ENCODE measurements around the gene ZC3H13.
"Not testable (repeated sequence)": the region's sequence is repeated elsewhere in the genome, so short reads cannot be mapped to it uniquely, and the experiment has no call there.

The ZC3H13 gene

DNA sequence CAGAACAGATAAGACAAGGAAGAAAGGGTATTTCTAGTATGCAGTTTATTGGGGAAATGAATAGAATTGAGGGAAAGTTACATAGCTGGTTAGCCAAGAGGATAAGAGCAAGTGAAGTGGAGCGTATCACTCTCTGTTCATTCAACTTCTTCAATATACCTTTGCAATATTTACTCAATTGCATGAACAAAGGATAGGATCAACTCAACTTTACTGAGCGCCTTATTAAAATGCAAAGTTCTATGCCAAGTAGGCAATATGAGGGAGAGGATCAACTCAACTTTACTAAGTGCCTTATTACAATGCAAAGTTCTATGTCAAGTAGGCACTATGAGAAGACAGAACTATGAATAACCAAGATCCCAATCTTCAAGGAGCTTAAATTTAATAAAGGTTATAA is 43.9 kb downstream of the ZC3H13 start:
- no peaks in the 10 kb centered on the region for H3K9me3 Mint-ChIP-seq
- no peaks in the 10 kb centered on the region for H3K27me3 Mint-ChIP-seq (ENCODE audit: low read depth)
- H3K36me3 Mint-ChIP-seq (ENCODE audit: low read depth), result peaks cover 22% of the 10 kb centered on the region
- H3K27ac Mint-ChIP-seq, result no peak overlapping the region
- no peak overlapping the region for H3K4me3 Mint-ChIP-seq
- H3K4me1 Mint-ChIP-seq (ENCODE audit: low read depth), result no peaks in the 10 kb centered on the region

DNA sequence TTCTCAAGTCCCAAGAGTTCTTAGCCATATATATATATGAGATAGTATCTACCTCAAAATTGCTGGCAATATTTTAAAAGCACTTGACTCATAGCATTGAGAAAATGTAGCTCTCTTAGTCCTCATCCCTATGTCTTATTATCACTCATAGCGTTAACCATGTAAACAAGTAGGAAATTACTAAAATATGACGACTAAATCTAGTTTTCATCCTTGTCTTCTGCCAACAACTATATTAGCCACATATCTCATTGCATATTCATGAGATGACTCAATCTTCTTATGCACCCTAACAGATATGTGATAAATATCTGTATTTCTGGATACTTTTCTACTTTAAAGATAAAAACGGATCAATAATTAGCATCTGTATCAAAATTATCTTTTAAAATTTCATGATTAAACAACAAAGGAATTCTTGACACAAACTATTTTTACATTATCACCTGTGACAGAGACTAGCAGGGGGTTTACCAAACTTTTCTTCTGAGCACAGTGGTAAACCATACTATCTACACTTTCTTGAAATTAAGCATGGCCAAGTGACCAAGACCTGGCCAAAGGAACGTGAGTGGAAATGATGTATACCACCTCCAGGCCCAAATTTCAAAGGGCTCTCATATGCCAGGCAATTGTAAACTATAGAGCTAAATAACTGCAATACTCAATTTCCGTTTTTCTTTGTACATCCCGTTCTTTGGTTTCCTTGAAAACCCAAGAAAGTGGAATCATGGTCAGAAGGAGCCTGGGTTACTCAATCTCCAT is 45.7 kb downstream of the ZC3H13 start:
- H3K27ac Mint-ChIP-seq, result no peak overlapping the region
- no peaks in the 10 kb centered on the region for H3K9me3 Mint-ChIP-seq
- no peak overlapping the region for H3K4me3 Mint-ChIP-seq
- H3K4me1 Mint-ChIP-seq (ENCODE audit: low read depth), result peaks cover 3% of the 10 kb centered on the region
- peaks cover 28% of the 10 kb centered on the region for H3K36me3 Mint-ChIP-seq (ENCODE audit: low read depth)
- no peaks in the 10 kb centered on the region for H3K27me3 Mint-ChIP-seq (ENCODE audit: low read depth)

GRCh38 chr13:46004491-46004890 is 48.1 kb downstream of the ZC3H13 start:
- H3K4me1 Mint-ChIP-seq (ENCODE audit: low read depth), result peaks cover 3% of the 10 kb centered on the region
- H3K36me3 Mint-ChIP-seq (ENCODE audit: low read depth), result peaks cover 42% of the 10 kb centered on the region
- no peak overlapping the region for H3K27ac Mint-ChIP-seq
- H3K27me3 Mint-ChIP-seq (ENCODE audit: low read depth), result no peaks in the 10 kb centered on the region
- no peak overlapping the region for H3K4me3 Mint-ChIP-seq
- H3K9me3 Mint-ChIP-seq, result no peaks in the 10 kb centered on the region

DNA sequence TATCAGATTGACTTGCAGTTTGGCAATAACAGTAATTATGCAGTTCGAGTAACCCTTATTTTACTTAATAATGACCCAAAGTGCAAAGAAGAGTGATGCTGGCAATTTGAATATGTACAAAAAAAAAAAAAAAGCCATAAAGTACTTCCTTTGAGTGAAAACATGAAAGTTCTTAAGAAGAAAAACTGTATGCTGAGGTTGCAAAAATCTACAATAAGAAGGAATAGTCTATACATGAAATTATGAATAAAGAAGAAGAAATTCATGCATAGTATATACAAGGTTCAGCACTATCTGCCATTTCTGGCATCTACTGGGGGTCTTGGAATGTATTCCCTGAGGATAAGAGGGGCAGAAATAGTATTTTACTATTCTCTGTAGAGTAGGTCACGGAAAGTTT is 55.9 kb downstream of the ZC3H13 start:
- no peaks in the 10 kb centered on the region for H3K4me1 Mint-ChIP-seq (ENCODE audit: low read depth)
- H3K27ac Mint-ChIP-seq, result no peak overlapping the region
- no peaks in the 10 kb centered on the region for H3K9me3 Mint-ChIP-seq
- H3K36me3 Mint-ChIP-seq (ENCODE audit: low read depth), result peaks cover 31% of the 10 kb centered on the region
- no peaks in the 10 kb centered on the region for H3K27me3 Mint-ChIP-seq (ENCODE audit: low read depth)
- no peak overlapping the region for H3K4me3 Mint-ChIP-seq

DNA sequence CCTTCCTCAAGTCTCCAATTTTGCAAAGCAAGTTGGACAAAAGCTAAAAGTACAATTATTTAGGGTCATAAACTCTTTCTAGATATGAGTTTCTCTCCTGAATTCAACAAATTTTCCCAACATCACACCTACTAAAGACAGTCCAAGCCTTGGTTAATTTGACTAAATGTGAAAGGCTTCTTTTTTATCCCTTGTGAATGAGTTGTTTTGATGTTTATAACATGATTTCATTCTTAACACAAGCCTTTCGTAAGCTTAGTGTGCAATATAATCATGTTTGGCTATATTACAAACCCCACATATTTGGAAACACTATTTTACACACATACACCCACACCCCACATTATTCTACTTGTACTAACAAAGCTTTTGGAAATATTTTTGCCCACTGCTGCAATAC is 57.3 kb downstream of the ZC3H13 start:
- Mint-ChIP-seq H3K27ac (no peak overlapping the region), H3K4me3 (no peak overlapping the region), H3K27me3 (ENCODE audit: low read depth) (no peaks in the 10 kb centered on the region), H3K9me3 (no peaks in the 10 kb centered on the region), H3K4me1 (ENCODE audit: low read depth) (no peaks in the 10 kb centered on the region), H3K36me3 (ENCODE audit: low read depth) (peaks cover 19% of the 10 kb centered on the region)

DNA sequence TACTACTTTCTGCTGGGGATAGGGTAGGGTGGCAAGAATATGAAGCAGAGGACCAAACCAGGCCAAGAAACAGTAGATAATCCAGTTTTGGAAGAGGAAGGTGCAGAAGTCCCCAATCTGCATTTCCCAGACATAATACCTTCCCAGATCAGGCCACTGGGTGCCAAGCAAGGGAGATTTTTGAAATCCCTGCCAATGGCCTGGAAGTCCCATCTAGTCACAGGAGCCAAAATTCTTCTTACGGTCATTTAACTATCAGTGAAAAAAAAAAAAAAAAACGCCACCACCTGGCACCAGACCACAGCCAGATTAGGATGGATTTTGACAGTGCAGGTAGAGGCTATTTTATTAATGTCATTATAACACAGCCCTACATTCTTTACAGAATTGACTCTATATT is 57.8 kb downstream of the ZC3H13 start:
- H3K36me3 Mint-ChIP-seq (ENCODE audit: low read depth), result peaks cover 14% of the 10 kb centered on the region
- H3K4me1 Mint-ChIP-seq (ENCODE audit: low read depth), result no peaks in the 10 kb centered on the region
- H3K9me3 Mint-ChIP-seq, result no peaks in the 10 kb centered on the region
- H3K4me3 Mint-ChIP-seq, result no peak overlapping the region
- H3K27ac Mint-ChIP-seq, result no peak overlapping the region
- H3K27me3 Mint-ChIP-seq (ENCODE audit: low read depth), result no peaks in the 10 kb centered on the region

DNA sequence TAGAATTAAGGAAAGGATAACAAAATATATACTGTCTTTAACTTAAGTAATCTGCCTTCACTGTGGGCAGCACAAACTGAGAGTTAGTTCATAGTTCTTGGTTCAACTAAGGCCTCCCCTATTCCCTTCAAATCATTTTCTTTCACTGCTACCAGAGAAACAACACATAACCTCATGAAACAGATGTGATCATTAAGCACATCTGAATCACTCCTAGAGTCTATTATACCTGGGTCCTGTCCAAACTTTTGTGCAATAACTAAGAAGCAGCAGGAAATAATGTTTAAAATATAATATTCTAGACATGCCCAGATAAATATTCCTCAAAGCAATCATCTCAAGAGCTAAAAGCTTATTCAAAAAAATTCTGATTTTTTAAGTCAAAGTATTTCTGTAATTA is 62.9 kb downstream of the ZC3H13 start:
- Mint-ChIP-seq H3K4me1 (ENCODE audit: low read depth) (no peaks in the 10 kb centered on the region), H3K9me3 (no peaks in the 10 kb centered on the region), H3K36me3 (ENCODE audit: low read depth) (peaks cover 31% of the 10 kb centered on the region), H3K27me3 (ENCODE audit: low read depth) (no peaks in the 10 kb centered on the region), H3K27ac (no peak overlapping the region), H3K4me3 (no peak overlapping the region)

DNA sequence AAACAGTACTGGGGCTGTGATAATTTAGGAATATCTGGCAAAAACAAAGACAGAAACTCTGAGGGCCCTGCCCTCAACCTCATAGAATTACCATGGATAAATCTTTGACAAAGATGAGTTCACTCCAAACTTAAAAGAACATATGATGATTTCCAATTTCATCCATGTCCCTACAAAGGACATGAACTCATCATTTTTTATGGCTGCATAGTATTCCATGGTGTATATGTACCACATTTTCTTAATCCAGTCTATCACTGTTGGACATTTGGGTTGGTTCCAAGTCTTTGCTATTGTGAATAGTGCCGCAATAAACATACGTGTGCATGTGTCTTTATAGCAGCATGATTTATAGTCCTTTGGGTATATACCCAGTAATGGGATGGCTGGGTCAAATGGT is 71.4 kb downstream of the ZC3H13 start:
- peaks cover 48% of the 10 kb centered on the region for H3K36me3 Mint-ChIP-seq (ENCODE audit: low read depth)
- H3K4me1 Mint-ChIP-seq (ENCODE audit: low read depth); H3K27ac Mint-ChIP-seq; H3K27me3 Mint-ChIP-seq (ENCODE audit: low read depth); H3K9me3 Mint-ChIP-seq; H3K4me3 Mint-ChIP-seq: not testable (repeated sequence)

GRCh38 chr13:45975337-45975736 is 77.2 kb downstream of the ZC3H13 start:
- Mint-ChIP-seq H3K4me3 (no peak overlapping the region), H3K9me3 (no peaks in the 10 kb centered on the region), H3K27me3 (ENCODE audit: low read depth) (no peaks in the 10 kb centered on the region), H3K27ac (no peak overlapping the region), H3K4me1 (ENCODE audit: low read depth) (peaks cover 5% of the 10 kb centered on the region), H3K36me3 (ENCODE audit: low read depth) (peaks cover 47% of the 10 kb centered on the region)

- Mint-ChIP-seq H3K36me3 (ENCODE audit: low read depth) (peaks cover 48% of the 10 kb centered on the region), H3K27me3 (ENCODE audit: low read depth) (no peaks in the 10 kb centered on the region), H3K4me1 (ENCODE audit: low read depth) (peaks cover 5% of the 10 kb centered on the region), H3K9me3 (no peaks in the 10 kb centered on the region), H3K27ac (no peak overlapping the region), H3K4me3 (no peak overlapping the region)
Observed at GRCh38 chr13:45974500-45974899, 78.0 kb downstream of the ZC3H13 start.

DNA sequence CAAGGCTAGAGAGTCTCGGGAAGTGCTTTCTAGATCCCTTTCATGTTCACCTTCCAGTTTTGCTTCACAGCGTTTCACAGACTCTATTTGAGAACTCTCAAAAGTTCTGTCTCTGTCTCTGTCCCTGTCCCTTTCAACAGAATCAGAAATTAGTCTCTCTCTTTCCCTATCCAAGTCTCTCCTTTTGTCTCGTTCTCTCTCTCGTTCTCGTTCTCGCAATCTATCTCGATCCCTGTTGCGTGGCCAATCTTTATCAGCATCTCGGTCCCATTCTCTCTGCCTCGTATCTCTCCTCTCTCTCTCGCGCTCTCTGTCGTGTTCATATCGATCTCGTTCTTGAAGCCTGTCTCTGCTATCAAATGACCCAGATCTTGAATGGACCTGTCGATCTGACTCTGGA is 85.0 kb downstream of the ZC3H13 start:
- Mint-ChIP-seq H3K4me3 (no peak overlapping the region), H3K36me3 (ENCODE audit: low read depth) (peaks cover 56% of the 10 kb centered on the region)

GRCh38 chr13:45966715-45967114 is 85.8 kb downstream of the ZC3H13 start:
- H3K4me3 Mint-ChIP-seq, result no peak overlapping the region
- H3K27me3 Mint-ChIP-seq (ENCODE audit: low read depth), result no peaks in the 10 kb centered on the region
- H3K9me3 Mint-ChIP-seq, result no peaks in the 10 kb centered on the region
- H3K4me1 Mint-ChIP-seq (ENCODE audit: low read depth), result peaks cover 8% of the 10 kb centered on the region
- no peak overlapping the region for H3K27ac Mint-ChIP-seq
- H3K36me3 Mint-ChIP-seq (ENCODE audit: low read depth), result peaks cover 56% of the 10 kb centered on the region

More for the DNA sequence above, 85.0 kb downstream of the ZC3H13 start:
- Mint-ChIP-seq H3K27me3 (ENCODE audit: low read depth) (no peaks in the 10 kb centered on the region), H3K4me1 (ENCODE audit: low read depth) (peaks cover 8% of the 10 kb centered on the region), H3K27ac (no peak overlapping the region), H3K9me3 (no peaks in the 10 kb centered on the region)

DNA sequence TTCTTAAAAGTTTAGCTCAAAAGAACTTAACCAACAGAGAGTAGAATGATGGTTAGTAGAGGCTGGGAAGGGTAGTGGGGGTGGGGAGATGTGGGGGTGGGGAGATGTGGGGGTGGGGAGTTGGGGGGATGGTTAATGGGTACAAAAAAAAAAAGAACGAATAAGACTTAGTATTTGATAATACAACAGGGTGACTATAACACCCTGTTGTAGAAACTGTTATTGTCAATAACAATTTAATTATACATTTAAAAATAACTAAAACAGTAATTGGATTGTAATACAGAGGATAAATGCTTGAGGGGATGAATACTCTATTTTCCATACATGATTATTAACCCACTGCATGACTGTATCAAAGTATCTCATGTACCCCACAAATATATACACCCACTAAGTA is 91.1 kb downstream of the ZC3H13 start:
- H3K36me3 Mint-ChIP-seq (ENCODE audit: low read depth), result peaks cover 40% of the 10 kb centered on the region
- H3K4me1 Mint-ChIP-seq (ENCODE audit: low read depth), result no peaks in the 10 kb centered on the region
- H3K27ac Mint-ChIP-seq, result no peak overlapping the region
- H3K9me3 Mint-ChIP-seq, result no peaks in the 10 kb centered on the region
- H3K27me3 Mint-ChIP-seq (ENCODE audit: low read depth), result no peaks in the 10 kb centered on the region
- no peak overlapping the region for H3K4me3 Mint-ChIP-seq

DNA sequence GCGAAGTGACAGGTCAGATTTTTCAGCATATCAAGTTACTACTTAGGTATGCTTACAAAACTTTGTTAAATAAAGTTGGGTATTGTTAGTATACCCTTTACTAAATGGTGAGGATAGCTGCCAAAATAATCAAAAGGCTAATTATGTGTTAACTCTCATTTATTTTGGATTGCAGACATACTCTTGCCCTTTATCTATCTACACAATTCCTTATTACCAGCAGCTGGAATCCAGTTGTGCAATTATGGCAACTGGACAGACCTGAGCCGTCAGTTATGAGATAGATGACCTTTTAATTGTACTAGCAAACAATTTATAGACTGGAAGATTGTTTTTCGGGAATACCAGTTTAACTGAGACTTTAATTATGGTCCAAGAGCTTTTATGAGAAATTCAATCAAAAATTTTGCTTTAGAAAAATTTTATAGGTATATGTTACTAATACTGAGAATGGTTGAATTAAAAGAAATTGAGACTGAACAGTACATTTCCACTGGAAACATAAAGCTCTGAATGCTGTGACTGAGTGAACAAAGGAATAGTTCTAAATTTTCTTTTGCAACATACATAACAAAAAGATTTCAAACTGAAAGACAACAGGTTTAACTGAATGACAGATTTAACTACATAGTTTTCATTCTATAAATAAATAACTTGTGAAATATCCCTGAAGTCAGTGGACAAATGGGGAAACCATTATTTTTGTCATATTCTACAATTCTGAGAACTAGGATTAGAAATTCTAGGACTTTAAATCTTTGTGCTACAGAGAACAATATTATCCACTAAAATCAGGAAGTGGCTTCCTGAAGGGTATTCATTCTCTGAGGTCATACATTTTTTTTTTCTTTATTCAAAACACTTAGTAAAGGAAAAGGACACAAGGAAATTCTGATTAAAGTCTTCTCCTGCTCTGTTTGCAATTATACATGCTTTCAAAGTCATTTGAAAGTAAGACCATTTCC is 97.4 kb downstream of the ZC3H13 start:
- H3K27ac Mint-ChIP-seq, result no peak overlapping the region
- no peaks in the 10 kb centered on the region for H3K9me3 Mint-ChIP-seq
- H3K27me3 Mint-ChIP-seq (ENCODE audit: low read depth), result no peaks in the 10 kb centered on the region
- H3K4me1 Mint-ChIP-seq (ENCODE audit: low read depth), result no peaks in the 10 kb centered on the region
- H3K36me3 Mint-ChIP-seq (ENCODE audit: low read depth), result peaks cover 25% of the 10 kb centered on the region
- H3K4me3 Mint-ChIP-seq, result no peak overlapping the region

GRCh38 chr13:45953082-45953481 is 99.5 kb downstream of the ZC3H13 start:
- Mint-ChIP-seq H3K27ac (no peak overlapping the region), H3K4me3 (no peak overlapping the region), H3K36me3 (ENCODE audit: low read depth) (peaks cover 18% of the 10 kb centered on the region), H3K27me3 (ENCODE audit: low read depth) (no peaks in the 10 kb centered on the region), H3K9me3 (no peaks in the 10 kb centered on the region), H3K4me1 (ENCODE audit: low read depth) (no peaks in the 10 kb centered on the region)

Data from T-helper 1 cell treated with Interleukin-12 subunit alpha and Interleukin-12 subunit beta and Interleukin-4 antibody, amounts not matched to agents 30 μg/mL and 1 μg/mL, for 36 hours (primary cell).